Stimulated activated CD4-positive, alpha-beta T cell treated with anti-CD3 and anti-CD28 coated beads, Interleukin-15, amount 100 ng/mL, for 48 hours (primary cell): ENCODE results near the gene WIZ.
"Not testable (repeated sequence)": the region's sequence is repeated elsewhere in the genome, so short reads cannot be mapped to it uniquely, and the experiment has no call there.

Source experiments
- DNase-seq, 2 donors: peaks; one replicate each; pipeline ENCODE4 v3.0.0-alpha.2; 2020; ENCODE audit warnings: low read depth in 2 of 2

The WIZ gene

GRCh38 chr19:15449620-15450527 is at the start of gene WIZ:
TSS of gene WIZ (minus strand) at chr19:15449956. CDS start at chr19:15448307, 1,649 bp downstream.
- peak; percentile 49 to 77 for DNase-seq

GRCh38 chr19:15498910-15499309 is 49.2 kb upstream of the WIZ start:
- no peak for DNase-seq

GRCh38 chr19:15498156-15498858 is 48.6 kb upstream of the WIZ start:
- DNase-seq, result no peak

GRCh38 chr19:15495151-15495550 is 45.4 kb upstream of the WIZ start:
- DNase-seq, result no peak

GRCh38 chr19:15488489-15489226 is 38.9 kb upstream of the WIZ start:
- no peak for DNase-seq

- DNase-seq, result no peak
These were observed 37.3 kb upstream of the WIZ start for GRCh38 chr19:15487038-15487437.

GRCh38 chr19:15485768-15486167 is 36.0 kb upstream of the WIZ start:
- not testable (repeated sequence) for DNase-seq

GRCh38 chr19:15480996-15481395 is 31.2 kb upstream of the WIZ start:
- DNase-seq, result not testable (repeated sequence)

GRCh38 chr19:15479391-15480345 is 29.9 kb upstream of the WIZ start, which contains the start of gene PGLYRP2:
TSS of gene PGLYRP2 (minus strand) at chr19:15479501. CDS start at chr19:15479371, 130 bp downstream.
- DNase-seq, result no peak

- no peak for DNase-seq
These were observed 26.6 kb upstream of the WIZ start for GRCh38 chr19:15476325-15476724.

- DNase-seq, result no peak
These were observed 25.9 kb upstream of the WIZ start for GRCh38 chr19:15475611-15476010.

- DNase-seq, result no peak
These were observed 25.4 kb upstream of the WIZ start for GRCh38 chr19:15475169-15475568.

GRCh38 chr19:15473821-15474220 is 24.1 kb upstream of the WIZ start:
- DNase-seq, result not testable (repeated sequence)

- no peak for DNase-seq
These were observed 21.9 kb upstream of the WIZ start for GRCh38 chr19:15471639-15472101.

- no peak for DNase-seq
These were observed 19.9 kb upstream of the WIZ start for GRCh38 chr19:15469513-15470297.

GRCh38 chr19:15468675-15469512 is 19.1 kb upstream of the WIZ start:
- DNase-seq, result no peak

- no peak for DNase-seq
These were observed 18.0 kb upstream of the WIZ start for GRCh38 chr19:15467734-15468214.

- peak; percentile 52 to 63 for DNase-seq
These were observed 17.3 kb upstream of the WIZ start for GRCh38 chr19:15466851-15467733.
